CD4-positive, alpha-beta T cell treated with Interleukin-21 for 1 hour (primary cell): Measurements from ENCODE around the gene MAP3K21.

Source experiments
- DNase-seq: peaks from one replicate; pipeline ENCODE4 v3.0.0-alpha.2; 2020

Gene MAP3K21

GRCh38 chr1:233360525-233361102 lies 33.1 kb downstream of the MAP3K21 start:
- no peak for DNase-seq

- DNase-seq = no peak
Observed at GRCh38 chr1:233361876-233362275, 34.4 kb downstream of the MAP3K21 start.

GRCh38 chr1:233362743-233363142 lies 35.2 kb downstream of the MAP3K21 start:
- no peak for DNase-seq

GRCh38 chr1:233364026-233364425 lies 36.5 kb downstream of the MAP3K21 start:
- no peak for DNase-seq

- DNase-seq = peak; percentile 18
Observed at GRCh38 chr1:233364695-233365539, 37.4 kb downstream of the MAP3K21 start.

- DNase-seq = no peak
Observed at GRCh38 chr1:233366575-233366974, 39.1 kb downstream of the MAP3K21 start.

- no peak for DNase-seq
Observed at GRCh38 chr1:233367057-233367803, 39.7 kb downstream of the MAP3K21 start.

GRCh38 chr1:233368106-233368788 lies 40.7 kb downstream of the MAP3K21 start:
- DNase-seq = no peak

- DNase-seq = no peak
Observed at GRCh38 chr1:233368789-233369130, 41.2 kb downstream of the MAP3K21 start.

- no peak for DNase-seq
Observed at GRCh38 chr1:233372218-233373120, 44.9 kb downstream of the MAP3K21 start.

DNA sequence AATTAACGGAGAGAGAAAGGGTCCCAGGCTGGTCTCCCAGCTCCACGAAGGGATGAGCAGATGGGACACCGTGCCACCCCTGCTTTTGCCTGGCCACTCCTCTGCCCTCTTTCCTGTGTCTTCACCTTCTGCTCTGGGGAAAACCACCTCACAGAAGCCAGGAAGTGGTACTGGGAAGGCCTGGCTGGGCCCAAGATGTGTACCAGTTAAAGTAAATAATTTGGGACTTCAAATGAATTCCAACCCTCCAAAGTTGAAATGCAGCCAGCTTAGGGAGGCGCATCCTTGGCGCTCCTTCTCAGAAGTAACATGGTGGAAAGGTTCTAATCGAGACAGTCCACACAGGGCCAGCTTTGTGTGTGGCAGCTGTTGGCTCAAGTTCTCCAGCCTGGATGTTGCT lies 45.7 kb downstream of the MAP3K21 start:
- no peak for DNase-seq

- DNase-seq = no peak
Observed at GRCh38 chr1:233375653-233376052, 48.1 kb downstream of the MAP3K21 start.

GRCh38 chr1:233376382-233377110 lies 49.0 kb downstream of the MAP3K21 start:
- no peak for DNase-seq

DNA sequence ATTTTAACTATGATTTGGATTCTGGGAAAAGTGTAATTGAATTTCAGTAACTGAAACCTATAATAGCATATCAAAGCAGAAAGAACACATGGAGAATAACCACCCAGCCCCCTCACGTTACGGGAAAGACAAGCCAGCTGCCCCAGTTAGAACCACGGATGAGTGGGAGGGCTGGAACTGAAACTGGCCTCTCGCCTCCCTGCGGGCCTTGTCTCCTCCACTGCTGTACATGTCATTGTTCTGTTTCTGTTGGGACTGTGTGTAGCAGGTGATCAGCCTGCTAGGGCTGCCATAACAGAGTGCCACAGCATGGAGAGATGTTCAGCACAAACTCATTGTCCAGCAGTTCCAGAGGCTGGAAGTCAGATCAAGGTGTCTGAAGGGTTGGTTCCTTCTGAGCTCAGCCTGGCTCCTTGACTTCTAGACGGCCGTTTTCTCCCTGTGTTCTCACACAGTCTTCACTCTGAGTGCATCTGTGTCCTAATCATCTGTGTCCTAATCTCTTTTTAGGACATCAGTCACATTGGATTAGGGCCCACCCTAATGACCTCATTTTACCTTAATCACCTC lies 52.4 kb downstream of the MAP3K21 start:
- no peak for DNase-seq

- no peak for DNase-seq
Observed at GRCh38 chr1:233381806-233382205, 54.3 kb downstream of the MAP3K21 start.

GRCh38 chr1:233383984-233384383 lies 56.5 kb downstream of the MAP3K21 start:
- no peak for DNase-seq

GRCh38 chr1:233386336-233386735 lies 58.8 kb downstream of the MAP3K21 start:
- DNase-seq = no peak

DNA sequence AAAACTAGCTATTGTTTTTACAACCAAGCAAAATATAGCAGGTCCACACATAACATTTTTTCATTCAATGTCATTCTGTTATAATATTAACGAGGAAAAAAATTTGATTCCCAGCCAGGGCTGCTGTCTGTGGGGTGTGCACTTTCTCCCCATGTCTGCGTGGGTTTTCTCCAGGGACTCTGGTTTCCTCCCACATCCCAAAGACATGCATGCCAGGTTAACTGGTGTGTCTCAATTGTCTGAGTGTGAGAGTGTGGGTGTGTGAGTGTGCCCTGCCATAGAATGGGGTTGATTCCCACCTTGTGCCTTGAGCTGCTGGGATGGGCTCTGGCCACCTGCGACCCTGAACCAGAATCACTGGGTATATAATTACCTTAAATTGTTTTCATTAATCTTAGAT lies 60.1 kb downstream of the MAP3K21 start:
- DNase-seq = no peak

- DNase-seq = no peak
Observed at GRCh38 chr1:233389169-233389568, 61.6 kb downstream of the MAP3K21 start.

DNA sequence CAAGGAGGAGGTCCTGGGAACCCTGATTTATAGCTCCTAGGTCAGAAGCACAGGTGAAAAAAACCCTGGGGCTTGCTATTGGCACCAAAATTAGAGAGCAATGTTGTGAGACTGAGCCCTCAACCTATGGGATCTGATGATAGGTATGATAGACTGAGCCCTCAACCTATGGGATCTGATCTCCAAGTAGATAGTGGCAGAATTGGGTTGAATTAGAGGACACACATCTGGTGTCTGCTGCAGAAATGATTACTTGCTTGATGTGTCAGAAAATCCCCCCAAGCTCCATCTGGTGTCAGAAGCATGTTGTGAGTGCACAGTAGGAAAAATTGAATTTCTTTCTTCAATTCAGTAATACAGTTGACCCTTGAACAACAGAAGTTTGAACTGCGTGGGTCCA lies 62.4 kb downstream of the MAP3K21 start:
- no peak for DNase-seq
